GM18951 (cell line): ENCODE measurements around the gene EFNA5.
"Not testable (repeated sequence)": the region's sequence is repeated elsewhere in the genome, so short reads cannot be mapped to it uniquely, and the experiment has no call there.

Source experiments
- POLR2A ChIP-seq: IDR thresholded peaks from 4 replicates; pipeline ENCODE4 v1.6.1; 2011; ENCODE audit warnings: mild to moderate bottlenecking; ENCODE audit not compliant: insufficient read length, insufficient read depth; ENCODE audit errors: extremely low read depth
- in situ Hi-C: fragments of 300-500 bp; cut with MboI; formaldehyde crosslinking; loops from one replicate; pipeline ENCODE4 v1.12.0; 2022; ENCODE audit warnings: low sequenced_read_pairs, mixed read lengths, inconsistent platforms; ENCODE audit not compliant: unreplicated experiment

The EFNA5 gene

GRCh38 chr5:107464876-107465275 is 205.9 kb downstream of the EFNA5 start:
- no peak for TF ChIP-seq POLR2A
- in situ Hi-C loops = no loop called here

GRCh38 chr5:107464416-107464815 is 206.3 kb downstream of the EFNA5 start:
- TF ChIP-seq POLR2A = no peak
- in situ Hi-C loops = no loop called here

- in situ Hi-C loops = no loop called here
- no peak for TF ChIP-seq POLR2A
Observed at GRCh38 chr5:107463731-107464130, 207.0 kb downstream of the EFNA5 start.

GRCh38 chr5:107461770-107462169 is 209.0 kb downstream of the EFNA5 start:
- no peak for TF ChIP-seq POLR2A
- in situ Hi-C loops = no loop called here

- in situ Hi-C loops = no loop called here
- TF ChIP-seq POLR2A = no peak
Observed at GRCh38 chr5:107460789-107461188, 209.9 kb downstream of the EFNA5 start.

GRCh38 chr5:107459605-107460004 is 211.1 kb downstream of the EFNA5 start:
- no peak for TF ChIP-seq POLR2A
- in situ Hi-C loops = no loop called here

- TF ChIP-seq POLR2A = no peak
- in situ Hi-C loops = no loop called here
Observed at GRCh38 chr5:107458322-107458721, 212.4 kb downstream of the EFNA5 start.

GRCh38 chr5:107457881-107458280 is 212.9 kb downstream of the EFNA5 start:
- in situ Hi-C loops = no loop called here
- TF ChIP-seq POLR2A = no peak

- in situ Hi-C loops = no loop called here
Observed at GRCh38 chr5:107457138-107457537, 213.6 kb downstream of the EFNA5 start.

GRCh38 chr5:107456281-107456715 is 214.4 kb downstream of the EFNA5 start:
- in situ Hi-C loops = no loop called here
- no peak for TF ChIP-seq POLR2A

More at GRCh38 chr5:107457138-107457537, 213.6 kb downstream of the EFNA5 start:
- no peak for TF ChIP-seq POLR2A

GRCh38 chr5:107455111-107455544 is 215.6 kb downstream of the EFNA5 start:
- in situ Hi-C loops = no loop called here
- no peak for TF ChIP-seq POLR2A

- in situ Hi-C loops = not testable (repeated sequence)
Observed at GRCh38 chr5:107451827-107452226, 218.9 kb downstream of the EFNA5 start.

- in situ Hi-C loops = no loop called here
- no peak for TF ChIP-seq POLR2A
Observed at GRCh38 chr5:107451028-107451427, 219.7 kb downstream of the EFNA5 start.

- no peak for TF ChIP-seq POLR2A
- in situ Hi-C loops = no loop called here
Observed at GRCh38 chr5:107450531-107450930, 220.2 kb downstream of the EFNA5 start.

GRCh38 chr5:107449369-107449768 is 221.4 kb downstream of the EFNA5 start:
- no peak for TF ChIP-seq POLR2A
- in situ Hi-C loops = no loop called here
